Activated CD8-positive, alpha-beta memory T cell treated with anti-CD3 and anti-CD28 coated beads for 36 hours (primary cell): ENCODE measurements around the gene ZFP36L1. TPM values are rescaled to one million over a fixed set of nuclear protein-coding genes. Genes with fewer than 3 reads are reported as not detected.
"Not testable (repeated sequence)": the region's sequence is repeated elsewhere in the genome, so short reads cannot be mapped to it uniquely, and the experiment has no call there.

Source experiments
- CTCF ChIA-PET: fragments of 350-600 bp; sonication (Branson Sonifier 250); formaldehyde crosslinking; loops from one replicate; lab custom pipeline; 2021; ENCODE audit warnings: antibody characterized with exemption; lab: Charles Lee
- POLR2A ChIA-PET: fragments of 350-600 bp; sonication (Branson Sonifier 250); formaldehyde crosslinking; loops from one replicate; lab custom pipeline; 2021; ENCODE audit warnings: antibody characterized with exemption; lab: Charles Lee
- total RNA-seq, 2 experiments: library from RNA; stranded (reverse); gene quantifications; one replicate each; pipeline ENCODE4 v1.2.3, GENCODE V29; 2021

The ZFP36L1 gene
- total RNA-seq, 2 experiments from 2014 or later = 107 to 109 TPM

DNA sequence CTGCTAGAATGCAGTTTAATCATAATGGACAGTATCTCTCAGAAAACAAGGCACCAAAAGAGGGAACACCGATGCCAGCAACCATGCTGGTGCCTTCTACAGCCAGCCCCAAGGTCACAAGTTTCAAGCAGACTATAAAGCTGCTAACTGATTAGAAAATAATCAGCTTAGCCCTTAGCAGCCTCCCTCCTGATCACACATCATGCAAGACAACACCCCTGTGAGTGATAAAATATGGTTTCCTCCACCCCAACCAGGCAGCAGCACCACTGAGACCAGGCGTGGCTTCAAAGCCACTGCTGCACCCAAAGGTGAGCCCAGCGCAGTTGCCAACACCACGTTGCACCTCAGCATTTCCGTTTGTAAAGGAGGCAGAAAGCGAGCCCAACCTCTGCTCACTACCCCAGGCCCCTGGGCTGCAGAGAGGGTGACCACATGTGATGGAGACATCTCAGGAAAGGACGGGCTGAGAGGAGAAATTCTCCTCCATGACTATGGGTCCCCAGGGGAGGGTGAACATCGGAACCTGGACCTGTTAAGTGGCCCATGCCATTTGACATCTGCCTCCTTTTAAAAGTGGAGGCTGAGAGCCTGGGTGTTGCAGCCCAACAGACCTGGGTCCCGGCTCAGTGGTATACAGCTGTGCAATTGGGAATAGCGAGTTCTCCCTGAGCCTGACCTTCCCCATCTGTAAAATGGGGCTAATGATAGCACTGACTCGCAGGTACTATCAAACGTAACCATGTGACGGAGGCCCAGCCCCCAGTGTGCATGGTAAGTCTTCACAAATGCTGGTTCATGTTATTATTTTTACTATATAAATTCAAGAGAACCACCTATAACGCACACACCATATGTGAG is 11.5 kb downstream of the ZFP36L1 start:
- CTCF ChIA-PET = interaction anchor here (0.5 to 3.0 kb wide), 10 partner anchors 8 to 118 kb away, joined by 3 to 19 read pairs (median 5); partner anchors contain the start of gene ZFP36L1
- POLR2A ChIA-PET = interaction anchor here (1.0 to 4.5 kb wide), 8 partner anchors 8 to 117 kb away, joined by 3 to 41 read pairs (median 11); partner anchors contain the start of gene ZFP36L1

GRCh38 chr14:68780358-68781160 is 12.3 kb downstream of the ZFP36L1 start:
- ChIA-PET CTCF (interaction anchor here (0.7 to 3.0 kb wide), 9 partner anchors 8 to 117 kb away, joined by 3 to 19 read pairs (median 5); no protein-coding TSS in a partner anchor), POLR2A (interaction anchor here (1.0 to 4.5 kb wide), 8 partner anchors 8 to 47 kb away, joined by 3 to 41 read pairs (median 8); partner anchors contain the start of gene ZFP36L1)

- CTCF ChIA-PET = interaction anchor here (0.7 to 3.0 kb wide), 6 partner anchors 9 to 61 kb away, joined by 3 to 19 read pairs (median 4); no protein-coding TSS in a partner anchor
- POLR2A ChIA-PET = interaction anchor here (0.9 to 3.9 kb wide), 7 partner anchors 9 to 115 kb away, joined by 4 to 21 read pairs (median 8); partner anchors contain the start of gene ZFP36L1
Measured at GRCh38 chr14:68779761-68780323, 13.0 kb downstream of the ZFP36L1 start.

GRCh38 chr14:68777644-68778043 is 15.2 kb downstream of the ZFP36L1 start:
- ChIA-PET CTCF (no interaction called here), POLR2A (no interaction called here)

- CTCF ChIA-PET = interaction anchor here (1.1 to 1.6 kb wide), 3 partner anchors 10 to 527 kb away, joined by 3 to 4 read pairs (median 3); no protein-coding TSS in a partner anchor
- POLR2A ChIA-PET = interaction anchor here (1.0 kb wide), 1 partner anchor 12 kb away, joined by 3 read pairs; no protein-coding TSS in a partner anchor
Measured at GRCh38 chr14:68775614-68776126, 17.2 kb downstream of the ZFP36L1 start.

GRCh38 chr14:68774771-68775613 is 17.9 kb downstream of the ZFP36L1 start:
- ChIA-PET POLR2A (interaction anchor here (1.0 kb wide), 1 partner anchor 12 kb away, joined by 3 read pairs; no protein-coding TSS in a partner anchor), CTCF (interaction anchor here (1.2 to 1.6 kb wide), 2 partner anchors 11 to 13 kb away, joined by 3 to 4 read pairs; no protein-coding TSS in a partner anchor)

DNA sequence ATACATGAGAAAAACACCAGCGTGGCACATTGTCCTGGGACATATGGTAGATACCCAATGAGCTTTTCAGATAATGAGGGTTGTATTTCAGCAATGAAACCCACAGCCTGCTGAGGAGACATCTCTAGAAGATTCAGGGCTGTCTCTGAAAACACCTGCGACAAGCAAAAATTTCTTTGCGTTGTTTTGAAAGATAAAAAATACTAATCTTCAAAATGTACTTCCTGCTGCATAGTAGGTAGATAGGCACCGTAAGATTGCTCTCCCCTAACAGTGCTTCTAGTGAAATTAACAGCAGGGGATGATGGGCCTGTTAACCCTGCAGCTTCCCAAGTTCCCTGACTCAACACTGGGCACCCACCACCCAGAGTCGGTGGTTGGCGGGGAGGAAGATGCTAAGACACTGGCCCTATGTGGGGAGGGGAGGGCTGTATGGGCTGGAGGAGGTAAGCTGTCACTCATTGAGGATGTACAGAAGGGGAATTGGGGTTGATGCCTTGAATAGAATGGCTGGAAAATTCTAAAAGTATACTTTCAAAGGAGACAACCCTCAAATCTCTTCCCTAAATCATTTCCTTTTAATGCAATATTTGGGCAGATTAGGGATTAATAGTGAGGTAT is 20.0 kb downstream of the ZFP36L1 start:
- CTCF ChIA-PET = interaction anchor here (1.0 to 1.9 kb wide), 3 partner anchors 9 to 44 kb away, joined by 4 to 6 read pairs (median 5); no protein-coding TSS in a partner anchor
- POLR2A ChIA-PET = interaction anchor here (1.1 kb wide), 1 partner anchor 8 kb away, joined by 3 read pairs; no protein-coding TSS in a partner anchor

DNA sequence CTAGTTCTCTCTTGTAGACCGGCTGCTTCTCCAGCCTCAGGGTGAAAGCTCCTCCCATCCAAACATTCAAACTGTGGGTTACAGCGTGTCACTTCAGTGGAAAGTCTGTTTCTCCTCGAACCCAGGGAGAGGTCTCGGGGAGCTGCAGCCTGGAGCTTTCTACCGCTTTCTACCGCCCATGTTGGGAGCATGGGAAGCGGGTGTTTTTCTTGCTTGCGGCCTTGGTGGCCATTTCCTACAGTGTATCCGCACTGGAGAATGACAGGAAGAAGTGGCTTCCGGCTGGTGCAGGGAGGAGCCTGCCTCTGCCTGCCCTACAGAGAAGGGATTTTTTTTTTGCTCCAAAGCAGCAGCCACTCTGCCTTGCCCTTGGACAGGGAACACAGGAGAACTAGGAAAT is 21.2 kb downstream of the ZFP36L1 start:
- ChIA-PET POLR2A (interaction anchor here (0.9 kb wide), 1 partner anchor 18 kb away, joined by 3 read pairs; no protein-coding TSS in a partner anchor), CTCF (interaction anchor here (0.6 to 1.9 kb wide), 4 partner anchors 11 to 827 kb away, joined by 3 to 6 read pairs (median 4); no protein-coding TSS in a partner anchor)

GRCh38 chr14:68770553-68771286 is 22.1 kb downstream of the ZFP36L1 start:
- POLR2A ChIA-PET = interaction anchor here (0.9 kb wide), 1 partner anchor 19 kb away, joined by 3 read pairs; no protein-coding TSS in a partner anchor
- CTCF ChIA-PET = interaction anchor here (0.9 to 1.9 kb wide), 2 partner anchors 10 to 46 kb away, joined by 3 to 6 read pairs; no protein-coding TSS in a partner anchor

GRCh38 chr14:68770051-68770450 is 22.8 kb downstream of the ZFP36L1 start:
- ChIA-PET POLR2A (no interaction called here), CTCF (no interaction called here)

DNA sequence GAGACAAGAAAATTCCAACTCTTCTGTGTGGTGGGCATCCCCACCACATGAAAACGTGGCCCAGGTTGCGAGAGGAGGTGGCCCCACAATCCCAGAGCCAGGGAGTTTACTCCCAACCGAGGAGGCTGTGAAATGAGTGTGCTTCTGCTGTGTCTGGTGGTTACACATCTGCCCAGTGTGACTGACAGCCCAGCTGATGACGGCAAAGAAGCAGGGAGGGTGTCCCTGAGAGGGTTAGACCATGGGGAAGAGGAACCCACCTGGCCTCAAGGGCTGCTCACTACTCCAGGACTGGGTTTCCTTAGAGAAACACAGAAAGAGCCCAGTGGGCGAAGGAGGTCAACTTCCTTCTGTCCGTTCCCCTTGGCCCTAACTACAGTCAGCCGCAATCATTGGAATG is 24.6 kb downstream of the ZFP36L1 start:
- POLR2A ChIA-PET = no interaction called here
- CTCF ChIA-PET = no interaction called here

- CTCF ChIA-PET = no interaction called here
- POLR2A ChIA-PET = no interaction called here
Measured at GRCh38 chr14:68767248-68767645, 25.6 kb downstream of the ZFP36L1 start.

DNA sequence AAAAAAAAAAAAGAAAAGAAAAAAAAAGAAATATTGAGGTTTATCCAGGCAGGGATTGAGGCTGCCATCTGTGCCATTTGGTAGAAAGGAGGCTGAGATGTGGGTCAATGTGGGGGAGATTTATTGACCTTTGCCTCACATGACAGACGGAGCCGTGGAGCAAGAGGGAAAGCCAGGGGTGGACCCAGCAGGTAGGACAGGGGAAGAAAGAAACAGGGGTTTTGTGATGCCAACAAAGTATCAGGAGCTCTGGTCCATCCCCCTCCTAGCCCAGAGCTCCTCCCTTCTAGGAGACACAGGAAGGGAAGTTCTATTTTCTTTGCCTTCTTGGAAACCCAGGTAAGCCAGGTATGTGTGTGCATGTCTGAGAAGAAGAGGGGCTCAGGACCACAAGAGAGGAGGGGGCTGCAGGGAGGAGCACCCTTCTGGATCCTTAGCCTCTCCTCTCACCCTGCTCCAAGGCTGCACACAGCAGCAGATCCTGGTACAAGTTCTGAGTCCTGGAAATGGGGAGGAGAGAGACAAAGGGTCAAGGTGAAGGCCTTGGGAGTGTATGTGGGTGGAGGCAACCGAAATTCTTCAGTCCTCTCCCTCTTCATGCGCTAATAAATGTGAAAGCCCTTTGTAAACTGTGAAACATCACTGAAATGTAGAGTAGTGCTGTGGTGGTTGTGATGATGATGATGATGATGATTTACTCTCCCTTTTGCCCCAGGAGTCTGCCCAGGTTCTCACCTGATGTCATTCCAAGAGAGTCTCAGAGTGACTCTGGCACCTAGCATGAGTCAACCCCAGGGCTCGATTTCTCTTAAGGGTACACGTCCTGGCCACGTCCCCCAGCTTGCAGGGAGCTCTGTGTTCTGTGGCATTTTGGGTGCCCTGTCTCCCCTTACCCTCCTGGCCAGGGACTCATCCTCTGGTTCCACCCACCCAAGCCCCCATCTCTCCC is 26.3 kb downstream of the ZFP36L1 start:
- ChIA-PET POLR2A (interaction anchor here (0.7 kb wide), 1 partner anchor 12 kb away, joined by 3 read pairs; no protein-coding TSS in a partner anchor), CTCF (no interaction called here)

GRCh38 chr14:68763843-68764242 is 29.0 kb downstream of the ZFP36L1 start:
- CTCF ChIA-PET, POLR2A ChIA-PET: not testable (repeated sequence)
